CD4-positive, CD25-positive, alpha-beta regulatory T cell (primary cell): ENCODE measurements around the gene NRP1. TPM values are rescaled to one million over a fixed set of nuclear protein-coding genes. Genes with fewer than 3 reads are reported as not detected.
"Not testable (repeated sequence)": the region's sequence is repeated elsewhere in the genome, so short reads cannot be mapped to it uniquely, and the experiment has no call there.

ENCODE experiments used
- ATAC-seq, 2 donors: fragments of 150-1000 bp; cut with Tn5 transposase; one replicate each; pipeline ENCODE4 v1.10.0; 2021; ENCODE audit warnings: low read depth in 2 of 2, moderate number of reproducible peaks in 2 of 2, moderate library complexity in 1 of 2
- DNase-seq, 3 donors: peaks; one replicate each; pipeline versions ENCODE4 v3.0.0 to v3.0.0-alpha.2; 2012 to 2022; ENCODE audit warnings: mixed read lengths in 1 of 3
- H3K27ac ChIP-seq: one replicate; pipeline ENCODE4 v1.7.0; 2013; ENCODE audit warnings: mild to moderate bottlenecking, low read length; ENCODE audit not compliant: insufficient read depth, poor library complexity, severe bottlenecking
- H3K27me3 ChIP-seq: one replicate; pipeline ENCODE4 v1.7.0; 2013; ENCODE audit warnings: low read length; ENCODE audit not compliant: control insufficient read depth, insufficient read depth
- H3K36me3 ChIP-seq: one replicate; pipeline ENCODE4 v1.7.0; 2013; ENCODE audit warnings: mild to moderate bottlenecking, low read length, moderate library complexity; ENCODE audit not compliant: control insufficient read depth, insufficient read depth
- H3K4me1 ChIP-seq: 2 replicates; pipeline ENCODE4 v1.7.0; 2013; ENCODE audit warnings: mild to moderate bottlenecking, low read length; ENCODE audit not compliant: insufficient read depth, control insufficient read depth, poor library complexity, severe bottlenecking
- H3K4me3 ChIP-seq: one replicate; pipeline ENCODE4 v1.7.0; 2013; ENCODE audit warnings: low read depth, mild to moderate bottlenecking, low read length, moderate library complexity
- H3K9me3 ChIP-seq, 2 experiments: 1 replicate in 1 of 2; 2 replicates in 1 of 2; pipeline ENCODE4 v1.7.0; 2013; ENCODE audit warnings: low read length in 2 of 2, mild to moderate bottlenecking in 1 of 2, moderate library complexity in 1 of 2; ENCODE audit not compliant: control insufficient read depth in 2 of 2
- H3K27ac Mint-ChIP-seq, 3 donors: one replicate each; pipeline ENCODE4 v1.8.0; 2020 to 2022; ENCODE audit warnings: mild to moderate bottlenecking in 3 of 3, mixed read lengths in 3 of 3, moderate library complexity in 2 of 3
- H3K27me3 Mint-ChIP-seq: one replicate; pipeline ENCODE4 v1.8.0; 2022; ENCODE audit warnings: mild to moderate bottlenecking, mixed read lengths
- H3K36me3 Mint-ChIP-seq: one replicate; pipeline ENCODE4 v1.8.0; 2020; ENCODE audit warnings: mixed read lengths
- H3K4me1 Mint-ChIP-seq, 4 donors: one replicate each; pipeline ENCODE4 v1.8.0; 2020 to 2022; ENCODE audit warnings: mixed read lengths in 4 of 4, mild to moderate bottlenecking in 1 of 4
- H3K4me3 Mint-ChIP-seq, 4 donors: one replicate each; pipeline ENCODE4 v1.8.0; 2020 to 2022; ENCODE audit warnings: mild to moderate bottlenecking in 4 of 4, mixed read lengths in 4 of 4, moderate library complexity in 3 of 4
- H3K9me3 Mint-ChIP-seq, 7 donors: one replicate each; pipeline ENCODE4 v1.8.0; 2020 to 2022; ENCODE audit warnings: mixed read lengths in 7 of 7, mild to moderate bottlenecking in 3 of 7, moderate library complexity in 2 of 7
- polyA plus RNA-seq, 4 donors: library from polyadenylated mRNA; unstranded; fragments of 300-500 nt; fragmentation: Illumina TruSeq; gene quantifications; one replicate each; pipeline ENCODE4 v1.2.3, GENCODE V29; 2021
- total RNA-seq: library from RNA; stranded (reverse); gene quantifications from one replicate; pipeline ENCODE4 v1.2.3, GENCODE V29; 2022

Gene NRP1
- total and polyA plus RNA-seq, 5 donors from 2014 or later, result 0.05 TPM; not detected in 4

GRCh38 chr10:33223326-33224000 lies 111.0 kb downstream of the NRP1 start:
- Histone ChIP-seq H3K27ac (no peak overlapping the region), H3K9me3 (no peaks in the 10 kb centered on the region), H3K27me3 (no peaks in the 10 kb centered on the region), H3K36me3 (no peaks in the 10 kb centered on the region), H3K4me1 (no peaks in the 10 kb centered on the region), H3K4me3 (no peak overlapping the region)
- Mint-ChIP-seq H3K36me3 (no peaks in the 10 kb centered on the region), H3K27me3 (peaks cover 23% of the 10 kb centered on the region), H3K4me3 (no peak overlapping the region), H3K4me1 (no peaks in the 10 kb centered on the region), H3K27ac (peak overlapping the region in 1 of 3 donors; percentile 32), H3K9me3 (peaks cover 0 to 1% (median 0%) of the 10 kb centered on the region in 7 donors)
- no peak for DNase-seq
- no peak for ATAC-seq

DNA sequence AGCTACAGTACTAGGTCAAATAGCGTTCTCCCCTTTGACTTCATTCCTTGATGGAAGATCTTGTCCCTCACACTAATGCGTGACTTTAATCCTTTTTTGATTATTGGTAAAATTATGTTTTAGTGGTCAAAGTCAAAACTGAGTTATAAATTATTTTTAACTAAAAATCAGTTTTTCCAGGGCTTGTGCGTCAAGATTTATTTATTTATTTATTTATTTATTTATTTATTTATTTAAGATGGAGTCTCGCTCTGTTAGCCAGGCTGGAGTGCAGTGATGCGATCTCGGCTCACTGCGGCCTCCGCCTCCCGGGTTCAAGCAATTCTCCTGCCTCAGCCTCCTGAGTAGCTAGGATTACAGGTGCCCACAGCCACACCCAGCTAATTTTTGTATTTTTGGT lies 112.2 kb downstream of the NRP1 start:
- H3K9me3 Mint-ChIP-seq, H3K36me3 ChIP-seq, DNase-seq, H3K4me1 ChIP-seq, H3K36me3 Mint-ChIP-seq, H3K27ac Mint-ChIP-seq, H3K27ac ChIP-seq, H3K4me3 Mint-ChIP-seq, H3K27me3 ChIP-seq, ATAC-seq, H3K4me3 ChIP-seq, H3K4me1 Mint-ChIP-seq, H3K9me3 ChIP-seq: not testable (repeated sequence)
- H3K27me3 Mint-ChIP-seq, result peaks cover 23% of the 10 kb centered on the region

DNA sequence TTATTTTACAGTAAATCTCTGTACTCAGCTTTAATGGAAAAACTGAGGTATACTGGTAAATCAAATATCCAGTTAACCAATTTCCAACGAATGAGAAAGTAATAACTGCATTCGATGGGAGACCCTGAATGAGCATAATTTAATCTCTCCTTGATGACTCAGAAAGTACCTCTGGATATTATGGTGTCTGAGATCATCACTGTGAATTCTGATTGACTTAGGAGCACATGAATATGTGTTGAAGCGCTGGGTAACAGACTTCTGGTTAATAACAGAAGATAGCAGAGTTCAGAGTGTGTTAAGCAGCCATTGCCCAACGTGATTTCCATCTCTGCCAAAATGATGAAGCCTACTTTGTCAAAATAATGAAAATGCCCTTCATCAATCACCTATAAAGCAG lies 116.6 kb downstream of the NRP1 start:
- no peaks in the 10 kb centered on the region for H3K9me3 ChIP-seq
- peaks cover 4% of the 10 kb centered on the region for H3K27me3 Mint-ChIP-seq
- no peak overlapping the region for H3K27ac ChIP-seq
- H3K27me3 ChIP-seq, result no peaks in the 10 kb centered on the region
- DNase-seq (no peak), ATAC-seq (no peak)
- no peaks in the 10 kb centered on the region for H3K36me3 Mint-ChIP-seq
- H3K36me3 ChIP-seq, result no peaks in the 10 kb centered on the region
- H3K4me3 ChIP-seq, result no peak overlapping the region
- no peak overlapping the region for H3K4me3 Mint-ChIP-seq
- peaks cover 5 to 6% (median 6%) of the 10 kb centered on the region in 4 donors for H3K4me1 Mint-ChIP-seq
- H3K9me3 Mint-ChIP-seq, result peaks cover 0 to 5% (median 0%) of the 10 kb centered on the region in 7 donors
- H3K4me1 ChIP-seq, result no peaks in the 10 kb centered on the region
- H3K27ac Mint-ChIP-seq, result no peak overlapping the region

DNA sequence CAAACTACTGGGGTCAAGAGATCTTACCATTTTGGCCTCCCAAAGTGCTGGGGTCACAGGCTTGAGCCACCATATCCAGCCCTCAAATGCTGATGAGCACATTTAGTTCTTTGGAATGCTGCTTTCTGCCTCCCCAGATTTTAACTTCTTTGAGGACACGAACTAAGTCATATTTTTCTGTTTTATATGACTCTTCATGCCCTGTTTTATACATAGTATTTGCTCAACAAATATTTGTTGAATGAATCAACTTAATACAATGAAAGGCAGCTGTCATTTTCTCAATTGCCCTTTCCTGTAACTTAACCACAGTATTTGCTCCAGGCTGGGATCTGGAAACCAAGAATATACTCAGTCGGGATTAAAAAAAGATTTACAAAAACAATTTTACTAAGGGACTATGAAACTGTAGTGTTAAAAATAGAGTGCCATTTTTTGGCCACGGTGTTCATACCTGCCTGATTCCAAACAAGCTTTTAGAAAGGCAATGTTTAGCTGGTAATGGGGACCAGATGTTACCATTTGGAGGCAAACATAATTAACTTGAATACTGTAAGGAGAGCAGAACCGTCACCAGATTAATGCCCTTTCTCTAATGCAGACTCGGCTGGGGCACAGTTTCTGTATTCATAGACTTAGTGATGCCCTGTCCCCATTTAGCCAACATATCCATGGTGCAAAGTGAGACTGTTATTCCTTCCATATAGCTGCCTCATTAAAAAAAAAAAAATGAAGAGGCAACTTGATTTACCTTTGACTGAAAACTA lies 117.6 kb downstream of the NRP1 start:
- Histone ChIP-seq H3K27ac (no peak overlapping the region), H3K36me3 (no peaks in the 10 kb centered on the region), H3K4me1 (no peaks in the 10 kb centered on the region), H3K4me3 (no peak overlapping the region), H3K9me3 (no peaks in the 10 kb centered on the region), H3K27me3 (no peaks in the 10 kb centered on the region)
- H3K9me3 Mint-ChIP-seq, result peaks cover 0 to 5% (median 0%) of the 10 kb centered on the region in 7 donors
- H3K4me1 Mint-ChIP-seq, result peaks cover 5 to 8% (median 6%) of the 10 kb centered on the region in 4 donors
- no peak for ATAC-seq
- H3K27ac Mint-ChIP-seq, result no peak overlapping the region
- H3K36me3 Mint-ChIP-seq, result no peaks in the 10 kb centered on the region
- peaks cover 4% of the 10 kb centered on the region for H3K27me3 Mint-ChIP-seq
- H3K4me3 Mint-ChIP-seq, result no peak overlapping the region
- DNase-seq, result no peak

- Mint-ChIP-seq H3K9me3 (peaks cover 0 to 5% (median 0%) of the 10 kb centered on the region in 7 donors), H3K36me3 (no peaks in the 10 kb centered on the region)
Measured at GRCh38 chr10:33215635-33216034, 118.8 kb downstream of the NRP1 start.

GRCh38 chr10:33215154-33215553 lies 119.3 kb downstream of the NRP1 start:
- Mint-ChIP-seq H3K36me3 (no peaks in the 10 kb centered on the region), H3K27ac (no peak overlapping the region), H3K4me1 (peaks cover 10 to 15% (median 13%) of the 10 kb centered on the region in 4 donors), H3K27me3 (no peaks in the 10 kb centered on the region), H3K4me3 (no peak overlapping the region), H3K9me3 (peaks cover 0 to 5% (median 0%) of the 10 kb centered on the region in 7 donors)
- no peak overlapping the region for H3K4me3 ChIP-seq
- no peaks in the 10 kb centered on the region for H3K9me3 ChIP-seq
- H3K27ac ChIP-seq, result no peak overlapping the region
- no peaks in the 10 kb centered on the region for H3K27me3 ChIP-seq
- DNase-seq, result no peak
- peaks cover 7% of the 10 kb centered on the region for H3K4me1 ChIP-seq
- ATAC-seq, result peak in 1 of 2 donors; percentile 38
- no peaks in the 10 kb centered on the region for H3K36me3 ChIP-seq

More at GRCh38 chr10:33215635-33216034, 118.8 kb downstream of the NRP1 start:
- Mint-ChIP-seq H3K4me1 (peaks cover 10 to 15% (median 13%) of the 10 kb centered on the region in 4 donors), H3K4me3 (no peak overlapping the region), H3K27ac (no peak overlapping the region), H3K27me3 (no peaks in the 10 kb centered on the region)
- H3K36me3 ChIP-seq, result no peaks in the 10 kb centered on the region
- no peak overlapping the region for H3K4me3 ChIP-seq
- no peaks in the 10 kb centered on the region for H3K27me3 ChIP-seq
- ATAC-seq (no peak), DNase-seq (no peak)
- H3K4me1 ChIP-seq, result peaks cover 7% of the 10 kb centered on the region
- H3K9me3 ChIP-seq, result no peaks in the 10 kb centered on the region
- no peak overlapping the region for H3K27ac ChIP-seq

- no peak overlapping the region for H3K4me3 ChIP-seq
- H3K4me1 Mint-ChIP-seq, result peaks cover 10 to 15% (median 13%) of the 10 kb centered on the region in 4 donors
- no peaks in the 10 kb centered on the region for H3K36me3 Mint-ChIP-seq
- peaks cover 7% of the 10 kb centered on the region for H3K4me1 ChIP-seq
- DNase-seq (peak in 1 of 3 donors; percentile 32), ATAC-seq (no peak)
- H3K27me3 Mint-ChIP-seq, result no peaks in the 10 kb centered on the region
- H3K27ac Mint-ChIP-seq, result peak overlapping the region in 1 of 3 donors; percentile 50
- H3K4me3 Mint-ChIP-seq, result no peak overlapping the region
- H3K27me3 ChIP-seq, result no peaks in the 10 kb centered on the region
- H3K36me3 ChIP-seq, result no peaks in the 10 kb centered on the region
- no peaks in the 10 kb centered on the region for H3K9me3 ChIP-seq
- H3K27ac ChIP-seq, result no peak overlapping the region
- H3K9me3 Mint-ChIP-seq, result peaks cover 0 to 5% (median 0%) of the 10 kb centered on the region in 7 donors
Measured at GRCh38 chr10:33214174-33214573, 120.3 kb downstream of the NRP1 start.
